Large intestine (tissue), 3 donors: Measurements from ENCODE around the gene PCSK6. TPM values are rescaled to one million over a fixed set of nuclear protein-coding genes. Genes with fewer than 3 reads are reported as not detected.

ENCODE experiments used
- DNase-seq, 2 donors: peaks; one replicate each; pipeline versions ENCODE4 v3.0.0 to v3.0.0-alpha.2; 2013
- H3K27ac ChIP-seq: one replicate; pipeline ENCODE4 v1.5.1; 2013; ENCODE audit warnings: low read length
- H3K27me3 ChIP-seq: 2 replicates; pipeline ENCODE4 v1.6.1; 2013; ENCODE audit warnings: low read length; ENCODE audit not compliant: control insufficient read depth, insufficient read depth
- H3K36me3 ChIP-seq: 2 replicates; pipeline ENCODE4 v1.6.1; 2013; ENCODE audit warnings: low read length; ENCODE audit not compliant: control insufficient read depth, insufficient read depth
- H3K4me1 ChIP-seq: one replicate; pipeline ENCODE4 v1.6.1; 2013; ENCODE audit warnings: low read length; ENCODE audit not compliant: control insufficient read depth, insufficient read depth
- H3K4me3 ChIP-seq: one replicate; pipeline ENCODE4 v1.5.1; 2013; ENCODE audit warnings: low read length
- H3K9me3 ChIP-seq: one replicate; pipeline ENCODE4 v1.6.1; 2013; ENCODE audit warnings: mild to moderate bottlenecking, low read depth, low read length, moderate library complexity; ENCODE audit not compliant: control insufficient read depth
- WGBS: methylation state at CpG from one replicate; pipeline ENCODE4 v1.1.5; 2013; ENCODE audit warnings: low lambda C conversion rate; ENCODE audit not compliant: insufficient coverage; 5-methylcytosine and 5-hydroxymethylcytosine counted together
- polyA plus RNA-seq: library from polyadenylated mRNA; unstranded; fragments of 120-200 nt; gene quantifications from one replicate; pipeline ENCODE4 v1.2.1, GENCODE V29; 2013

Gene PCSK6
- polyA plus RNA-seq, 1 donor: 22.2 TPM

DNA sequence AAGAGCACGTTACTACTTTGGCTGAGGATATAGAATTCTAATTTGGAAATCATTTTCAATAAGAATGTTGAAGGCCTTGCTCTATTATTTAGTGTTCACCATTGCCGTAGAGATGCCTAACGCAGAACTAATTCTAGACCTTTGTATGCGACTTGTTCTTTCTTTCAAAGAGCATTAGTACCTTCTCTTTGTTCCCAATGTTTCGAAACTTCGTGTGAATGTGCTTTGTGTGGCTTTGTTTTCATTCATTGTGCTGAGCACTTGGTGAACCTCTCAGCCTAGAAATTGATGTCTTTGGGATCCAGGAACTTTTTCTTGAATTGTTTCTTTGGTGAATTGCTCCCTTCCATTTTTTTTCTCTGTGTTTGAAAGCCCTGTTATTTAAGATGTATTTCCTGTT lies 19.8 kb upstream of the PCSK6 start:
- no peak overlapping the region for H3K27ac ChIP-seq
- H3K4me3 ChIP-seq: no peak overlapping the region
- H3K4me1 ChIP-seq: no peaks in the 10 kb centered on the region
- H3K36me3 ChIP-seq: no peaks in the 10 kb centered on the region
- H3K9me3 ChIP-seq: no peaks in the 10 kb centered on the region
- DNase-seq: no peak
- WGBS: no CpG with 5 or more reads among the region's 6 CpGs
- H3K27me3 ChIP-seq: no peaks in the 10 kb centered on the region

DNA sequence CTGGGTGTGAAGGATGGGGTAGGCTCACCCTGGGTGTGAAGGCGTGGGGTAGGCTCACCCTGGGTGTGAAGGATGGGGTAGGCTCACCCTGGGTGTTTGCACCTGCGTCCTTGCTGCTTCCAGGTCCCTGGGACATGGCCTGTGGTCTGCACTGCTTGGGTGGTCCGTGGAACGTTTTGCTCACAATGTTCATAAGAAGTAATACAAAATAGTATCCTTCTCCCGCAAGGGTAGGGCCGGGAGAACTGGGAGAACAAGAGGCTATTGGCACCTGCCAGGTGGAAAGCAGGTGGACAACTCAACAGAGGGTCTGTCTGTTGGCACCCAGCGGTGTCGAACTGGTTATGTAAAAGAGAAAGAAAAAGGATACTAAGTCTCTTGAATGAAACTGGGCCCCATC lies 17.0 kb upstream of the PCSK6 start:
- WGBS: 100% methylated on average over 2 of the region's 8 CpGs
- H3K27me3 ChIP-seq: peaks cover 2% of the 10 kb centered on the region
- H3K36me3 ChIP-seq: no peaks in the 10 kb centered on the region

DNA sequence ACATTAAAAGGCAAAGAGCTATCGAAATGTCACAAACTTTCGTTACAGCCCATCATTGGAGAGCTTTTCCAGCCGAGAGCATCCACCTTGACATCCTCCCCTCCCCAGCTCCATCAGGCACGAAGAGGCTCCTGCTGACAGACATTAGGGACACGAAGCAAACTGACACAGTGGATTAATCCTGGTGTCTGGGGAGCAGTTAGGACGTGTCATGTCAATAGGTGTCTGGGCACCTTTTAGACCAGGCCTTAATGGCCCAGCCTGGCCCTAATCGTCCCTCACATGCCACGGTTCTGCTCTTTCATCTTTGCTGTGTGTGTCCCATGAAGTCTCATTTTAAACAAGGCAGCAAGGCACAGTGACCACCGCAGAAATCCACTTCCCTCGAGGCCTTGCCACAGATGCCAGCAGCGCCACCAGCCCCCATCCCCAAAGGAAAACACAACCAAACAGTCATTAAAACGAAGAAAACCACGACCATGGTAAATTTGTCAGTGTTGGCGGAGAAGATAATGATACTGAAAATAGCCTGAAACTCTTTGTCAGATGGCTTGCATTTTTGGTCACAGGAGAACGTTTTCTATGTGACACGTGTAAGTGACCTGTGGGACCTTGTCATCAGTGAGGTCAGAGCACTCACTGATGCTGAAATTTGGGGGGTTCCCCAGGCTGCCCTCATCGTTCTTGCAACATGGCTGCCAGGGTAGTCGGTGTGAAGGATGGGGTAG lies 16.3 kb upstream of the PCSK6 start:
- Histone ChIP-seq H3K4me3 (no peak overlapping the region), H3K27me3 (peaks cover 2% of the 10 kb centered on the region), H3K9me3 (no peaks in the 10 kb centered on the region), H3K36me3 (no peaks in the 10 kb centered on the region), H3K27ac (no peak overlapping the region), H3K4me1 (peaks cover 4% of the 10 kb centered on the region)
- no peak for DNase-seq
- 100% methylated on average over 1 of the region's 18 CpGs for WGBS

More for the DNA sequence above, 17.0 kb upstream of the PCSK6 start:
- Histone ChIP-seq H3K27ac (no peak overlapping the region), H3K9me3 (no peaks in the 10 kb centered on the region), H3K4me1 (peaks cover 4% of the 10 kb centered on the region), H3K4me3 (no peak overlapping the region)
- DNase-seq: no peak

DNA sequence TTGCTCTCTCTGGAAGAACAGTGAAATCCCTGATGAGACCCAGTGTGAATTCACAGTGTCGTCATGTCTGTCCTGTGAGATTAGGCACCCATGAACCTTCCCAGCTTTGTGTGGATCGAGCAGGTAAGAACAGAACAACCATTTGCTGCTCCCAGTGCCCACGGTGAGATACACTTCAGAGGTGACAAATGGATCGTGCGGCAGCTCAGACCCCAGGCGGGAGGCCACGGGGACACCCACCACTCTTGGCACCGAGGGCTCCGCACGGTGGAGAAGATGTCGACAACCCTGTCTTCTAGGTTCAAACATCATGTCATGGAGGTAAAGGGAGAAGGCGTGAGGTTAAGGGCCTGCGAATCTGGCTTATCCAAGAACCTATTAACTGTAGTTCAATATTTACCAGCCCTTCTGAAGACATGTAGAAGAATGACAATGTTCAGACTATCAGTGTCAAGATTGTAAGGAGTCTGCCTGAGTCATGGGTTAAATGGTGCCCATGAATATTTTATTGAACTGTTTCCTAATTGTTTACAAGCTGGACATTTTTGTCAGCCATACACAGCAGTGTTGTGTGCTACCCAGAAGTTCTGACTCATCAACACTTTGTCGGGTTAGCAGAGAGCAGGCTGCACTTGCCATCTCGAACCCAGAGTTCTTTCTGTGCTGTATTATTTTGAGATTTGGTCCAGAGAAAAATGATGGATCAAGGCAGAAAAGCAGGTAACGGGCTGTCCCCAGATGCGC lies 15.5 kb upstream of the PCSK6 start:
- 100% methylated on average over 1 of the region's 17 CpGs for WGBS

DNA sequence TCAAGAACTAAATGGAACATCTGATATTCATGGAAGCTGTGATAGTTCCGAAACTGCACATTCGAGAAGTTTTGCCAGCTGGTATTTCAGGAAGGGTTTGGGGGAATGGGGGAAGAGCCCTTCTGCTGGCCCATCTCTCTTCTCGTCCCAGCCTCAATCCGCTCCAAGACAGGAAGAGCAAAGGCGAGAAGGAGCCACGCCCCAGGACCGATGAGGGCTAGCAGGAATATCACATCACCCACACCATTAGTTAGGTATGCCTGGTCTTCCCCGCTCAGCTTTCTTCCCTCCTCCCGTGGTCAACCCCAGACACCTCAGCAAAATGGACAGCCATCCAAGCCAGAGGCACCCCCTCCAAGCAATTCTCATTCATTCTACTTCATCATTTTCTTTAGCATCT lies 14.9 kb upstream of the PCSK6 start:
- DNase-seq: no peak
- H3K4me1 ChIP-seq: peaks cover 4% of the 10 kb centered on the region

More for the DNA sequence above, 15.5 kb upstream of the PCSK6 start:
- no peak for DNase-seq
- Histone ChIP-seq H3K9me3 (no peaks in the 10 kb centered on the region), H3K27ac (no peak overlapping the region), H3K27me3 (peaks cover 2% of the 10 kb centered on the region), H3K4me3 (no peak overlapping the region), H3K4me1 (peaks cover 4% of the 10 kb centered on the region), H3K36me3 (no peaks in the 10 kb centered on the region)

DNA sequence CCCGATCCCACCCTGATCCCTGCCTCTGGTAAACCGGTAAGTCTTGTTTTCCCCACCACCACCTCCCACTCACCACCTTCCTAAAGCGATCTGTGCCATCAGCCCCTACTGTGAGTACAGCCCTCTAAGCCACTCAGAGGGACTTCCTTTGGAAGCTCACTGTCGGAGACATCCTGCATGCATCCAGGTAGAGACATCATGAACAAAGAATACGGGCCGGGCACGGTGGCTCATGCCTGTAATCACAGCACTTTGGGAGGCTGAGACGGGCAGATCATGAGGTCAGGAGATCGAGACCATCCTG lies 13.7 kb upstream of the PCSK6 start:
- H3K36me3 ChIP-seq: no peaks in the 10 kb centered on the region
- no peaks in the 10 kb centered on the region for H3K9me3 ChIP-seq
- peaks cover 2% of the 10 kb centered on the region for H3K27me3 ChIP-seq
- peaks cover 4% of the 10 kb centered on the region for H3K4me1 ChIP-seq
- no CpG with 5 or more reads among the region's 9 CpGs for WGBS
- no peak overlapping the region for H3K27ac ChIP-seq
- no peak overlapping the region for H3K4me3 ChIP-seq
- DNase-seq: no peak

More for the DNA sequence above, 14.9 kb upstream of the PCSK6 start:
- Histone ChIP-seq H3K36me3 (no peaks in the 10 kb centered on the region), H3K9me3 (no peaks in the 10 kb centered on the region), H3K4me3 (no peak overlapping the region), H3K27me3 (peaks cover 2% of the 10 kb centered on the region), H3K27ac (no peak overlapping the region)
- WGBS: 100% methylated on average over 2 of the region's 9 CpGs

DNA sequence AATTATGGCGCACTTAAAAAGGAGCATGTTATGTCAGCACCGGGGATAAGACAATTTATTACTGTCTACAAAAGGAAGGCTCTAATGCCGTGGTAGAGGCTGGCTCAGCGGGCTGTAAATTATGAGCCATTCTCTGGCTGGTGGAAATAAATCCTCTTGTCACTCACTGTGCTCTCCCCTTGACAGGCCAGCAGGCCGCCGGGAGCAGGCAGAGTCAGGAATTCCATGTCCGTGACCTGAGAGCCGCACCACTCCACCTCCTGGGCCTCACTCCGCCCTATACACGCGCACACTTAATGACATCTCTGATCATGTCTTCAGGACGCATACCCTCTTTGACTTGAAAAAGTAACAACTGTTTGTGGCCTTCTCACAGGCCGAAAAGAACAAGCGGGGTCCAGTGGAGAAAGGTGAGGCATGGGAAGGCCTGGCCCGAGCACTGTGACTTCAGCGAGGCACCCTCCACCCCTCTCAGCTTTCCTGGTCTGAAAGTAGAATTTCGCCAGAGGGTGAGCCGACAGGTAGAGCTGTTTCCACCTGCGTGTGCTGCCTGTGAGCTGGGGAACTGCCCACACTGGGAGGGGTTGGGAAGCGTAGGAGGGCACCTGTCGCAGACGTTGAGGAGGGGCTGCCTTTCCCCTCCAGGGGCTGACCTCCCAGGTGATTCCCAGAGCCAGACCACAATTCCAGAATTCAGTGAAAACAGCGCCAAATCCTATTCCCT lies 13.2 kb upstream of the PCSK6 start:
- Histone ChIP-seq H3K27me3 (peaks cover 2% of the 10 kb centered on the region), H3K36me3 (no peaks in the 10 kb centered on the region), H3K4me3 (no peak overlapping the region), H3K9me3 (no peaks in the 10 kb centered on the region), H3K27ac (no peak overlapping the region), H3K4me1 (peaks cover 7% of the 10 kb centered on the region)
- whole genome bisulfite sequencing: 96% methylated on average over 4 of the region's 23 CpGs
- DNase-seq: no peak

DNA sequence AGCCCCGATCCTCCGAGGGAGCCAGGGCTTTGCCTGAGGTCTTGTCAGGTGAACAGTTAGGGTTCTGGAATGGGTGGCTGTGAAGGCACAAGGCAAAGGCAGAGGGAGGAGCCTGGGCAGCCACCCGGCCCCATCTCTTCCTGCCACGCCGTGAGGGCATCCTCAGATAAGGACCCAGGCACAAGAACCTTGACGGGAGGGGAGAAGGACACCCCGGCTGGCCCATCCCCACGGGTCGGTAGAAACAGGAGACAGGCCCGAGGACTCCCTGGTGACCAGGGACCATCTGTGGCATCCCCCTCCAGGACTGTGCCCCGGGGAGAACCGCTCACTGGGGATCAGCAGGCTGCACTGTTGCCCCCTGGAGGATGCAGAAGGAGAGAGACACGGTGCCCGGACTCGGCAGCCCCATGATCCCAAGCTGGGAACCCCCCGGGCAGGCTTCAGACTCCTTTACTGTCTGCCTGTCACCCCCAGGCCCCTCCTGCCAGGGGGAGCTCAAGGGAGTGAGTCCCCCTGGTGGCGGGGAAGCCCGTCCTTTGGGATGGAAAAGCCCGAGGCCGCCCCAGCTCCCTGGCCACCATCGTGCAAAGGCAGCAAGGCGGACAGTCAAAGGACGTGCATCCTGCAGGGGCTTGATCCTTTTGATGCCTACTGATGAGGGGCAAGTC lies 12.3 kb upstream of the PCSK6 start:
- Histone ChIP-seq H3K4me1 (peaks cover 14% of the 10 kb centered on the region), H3K27ac (no peak overlapping the region), H3K27me3 (peaks cover 2% of the 10 kb centered on the region), H3K36me3 (no peaks in the 10 kb centered on the region), H3K4me3 (no peak overlapping the region), H3K9me3 (no peaks in the 10 kb centered on the region)
- no CpG with 5 or more reads among the region's 23 CpGs for WGBS
- DNase-seq: peak in 1 of 2 donors; percentile 54

DNA sequence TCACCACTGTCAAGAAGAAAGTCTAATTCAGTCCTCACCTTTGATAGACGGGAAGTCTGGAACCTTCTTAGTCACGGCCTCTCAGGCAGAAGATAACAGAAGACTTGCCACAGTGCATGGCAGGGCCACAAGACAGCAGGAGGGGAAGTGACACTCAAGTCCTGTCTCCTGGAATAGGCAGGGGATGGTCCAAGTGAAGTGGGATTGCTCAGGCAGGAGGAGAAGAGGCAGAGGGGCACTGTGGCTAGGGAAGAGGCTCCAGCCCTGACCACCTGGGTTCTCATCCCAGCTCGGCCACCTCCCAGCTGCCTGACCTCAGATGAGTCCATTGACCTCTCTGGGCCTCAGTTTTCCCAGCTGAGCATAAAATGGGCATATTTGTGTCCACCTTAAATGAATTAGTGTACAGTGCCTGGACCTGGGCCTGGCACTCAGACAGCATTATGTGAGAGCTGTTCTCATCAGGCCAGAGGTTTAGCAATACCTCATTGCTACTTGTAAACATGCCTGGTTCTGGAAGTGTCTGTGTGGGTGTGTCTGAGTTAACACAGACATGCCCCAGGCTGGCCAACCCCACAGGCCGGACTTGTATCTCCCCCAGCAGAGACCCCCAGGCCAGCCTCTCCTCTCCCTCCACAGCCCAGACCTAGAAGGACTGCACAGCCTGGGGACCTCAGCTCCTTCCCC lies 11.5 kb upstream of the PCSK6 start:
- no peaks in the 10 kb centered on the region for H3K9me3 ChIP-seq
- peak in 1 of 2 donors; percentile 40 for DNase-seq
- peaks cover 5% of the 10 kb centered on the region for H3K27me3 ChIP-seq
- no peaks in the 10 kb centered on the region for H3K36me3 ChIP-seq
- no peak overlapping the region for H3K27ac ChIP-seq
- no peak overlapping the region for H3K4me3 ChIP-seq
- whole genome bisulfite sequencing: no CpG with 5 or more reads among the region's 4 CpGs
- peaks cover 21% of the 10 kb centered on the region for H3K4me1 ChIP-seq
